Effector CD8-positive, alpha-beta T cell (primary cell): ENCODE data around the gene JAKMIP2.
A peak's percentile ranks its signal among the peaks of the same experiment; 100 is the strongest.
"Not testable (repeated sequence)": the region's sequence is repeated elsewhere in the genome, so short reads cannot be mapped to it uniquely, and the experiment has no call there.

Experiments
- DNase-seq: peaks from one replicate; lab custom pipeline; 2025; lab: John Stamatoyannopoulos, UW

JAKMIP2 gene

DNA sequence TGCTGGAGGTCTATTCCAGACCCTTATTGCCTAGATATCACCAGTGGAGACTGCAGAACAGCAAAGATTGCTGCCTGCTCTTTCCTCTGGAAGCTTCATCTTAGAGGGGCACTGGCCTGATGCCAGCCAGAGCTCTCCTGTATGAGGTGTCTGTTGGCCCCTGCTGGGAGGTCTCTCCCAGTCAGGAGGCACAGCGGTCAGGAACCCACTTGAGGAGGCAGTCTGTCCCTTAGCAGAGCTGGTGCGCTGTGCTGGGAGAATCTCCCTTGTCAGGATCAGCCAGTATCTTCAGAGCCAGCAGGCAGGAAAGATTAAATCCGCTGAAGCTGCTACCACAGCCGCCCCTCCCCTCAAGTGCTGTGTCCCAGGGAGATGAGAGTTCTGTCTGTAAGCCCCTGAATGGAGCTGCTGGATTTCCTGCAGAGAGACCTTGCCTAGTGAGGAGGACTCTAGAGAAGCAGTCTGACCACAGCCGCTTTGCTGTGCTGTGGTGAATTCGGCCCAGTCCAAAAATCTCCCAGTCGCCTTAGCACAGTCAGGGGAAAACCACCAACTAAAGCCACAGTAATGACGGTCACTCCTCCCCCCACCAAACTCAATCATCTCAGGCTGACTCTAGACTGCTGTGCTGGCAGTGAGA is 124.1 kb downstream of the JAKMIP2 start:
- DNase-seq, result no peak

DNA sequence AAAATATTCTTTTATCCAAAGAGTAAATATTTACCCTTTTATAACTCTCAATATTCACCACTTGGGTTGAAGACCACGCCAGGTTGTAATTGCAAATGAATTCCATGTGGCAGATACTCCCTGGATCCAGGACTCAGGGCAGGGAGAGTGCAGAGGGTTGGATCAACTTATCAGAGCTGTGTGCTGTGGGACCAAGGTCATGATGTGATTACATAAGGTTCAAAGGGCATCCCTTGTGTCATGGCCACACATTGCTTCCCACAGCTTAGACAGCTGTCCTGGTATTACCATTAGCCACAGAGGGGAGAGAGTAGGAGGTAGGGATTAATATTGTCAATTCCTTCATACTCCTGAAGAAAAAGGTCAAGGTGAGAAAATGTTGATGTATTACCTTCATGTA is 133.9 kb downstream of the JAKMIP2 start:
- DNase-seq, result no peak

GRCh38 chr5:147645197-147645596 is 137.3 kb downstream of the JAKMIP2 start:
- no peak for DNase-seq

DNA sequence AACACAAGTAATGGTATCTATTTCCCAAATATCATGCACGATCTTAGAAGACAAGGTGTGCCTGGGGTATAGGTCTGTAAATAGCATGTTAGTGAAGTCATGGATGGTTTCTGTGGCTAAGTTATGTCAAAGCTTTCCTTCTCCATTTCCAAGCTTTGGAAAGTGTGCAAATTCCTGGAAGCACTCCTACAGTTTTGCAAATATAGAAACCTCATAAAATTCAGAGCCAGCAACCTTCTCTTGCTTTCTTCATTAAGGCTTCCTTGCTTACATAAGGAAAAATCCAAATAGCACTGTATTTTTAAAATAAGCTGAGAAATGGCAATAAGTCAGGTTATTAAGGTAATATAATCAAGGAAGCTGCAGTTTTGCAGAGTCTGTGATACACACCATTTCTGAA is 138.1 kb downstream of the JAKMIP2 start:
- no peak for DNase-seq

GRCh38 chr5:147643142-147643541 is 139.4 kb downstream of the JAKMIP2 start:
- no peak for DNase-seq

- no peak for DNase-seq
These were observed 139.9 kb downstream of the JAKMIP2 start for GRCh38 chr5:147642666-147643065.

DNA sequence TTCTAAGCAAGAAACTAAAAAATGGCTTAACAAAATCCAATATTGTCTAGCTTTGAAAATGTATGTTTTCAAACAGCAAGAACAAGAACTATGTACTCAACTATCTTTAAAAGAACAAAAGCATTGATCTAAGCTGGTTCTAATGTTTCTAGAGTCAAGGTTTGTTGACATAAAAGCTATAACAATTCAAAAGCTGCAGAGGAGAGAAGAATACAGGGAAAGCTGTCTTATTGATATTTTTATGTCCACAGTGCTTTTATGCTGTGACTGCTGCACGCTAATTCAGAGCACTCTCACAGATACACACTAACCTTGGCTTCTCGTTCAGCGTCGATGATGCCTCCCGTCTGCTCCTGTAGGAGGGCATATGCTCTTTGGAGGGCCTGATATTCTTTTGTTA is 143.2 kb downstream of the JAKMIP2 start:
- DNase-seq, result no peak

GRCh38 chr5:147636729-147636984 is 145.9 kb downstream of the JAKMIP2 start:
- no peak for DNase-seq

DNA sequence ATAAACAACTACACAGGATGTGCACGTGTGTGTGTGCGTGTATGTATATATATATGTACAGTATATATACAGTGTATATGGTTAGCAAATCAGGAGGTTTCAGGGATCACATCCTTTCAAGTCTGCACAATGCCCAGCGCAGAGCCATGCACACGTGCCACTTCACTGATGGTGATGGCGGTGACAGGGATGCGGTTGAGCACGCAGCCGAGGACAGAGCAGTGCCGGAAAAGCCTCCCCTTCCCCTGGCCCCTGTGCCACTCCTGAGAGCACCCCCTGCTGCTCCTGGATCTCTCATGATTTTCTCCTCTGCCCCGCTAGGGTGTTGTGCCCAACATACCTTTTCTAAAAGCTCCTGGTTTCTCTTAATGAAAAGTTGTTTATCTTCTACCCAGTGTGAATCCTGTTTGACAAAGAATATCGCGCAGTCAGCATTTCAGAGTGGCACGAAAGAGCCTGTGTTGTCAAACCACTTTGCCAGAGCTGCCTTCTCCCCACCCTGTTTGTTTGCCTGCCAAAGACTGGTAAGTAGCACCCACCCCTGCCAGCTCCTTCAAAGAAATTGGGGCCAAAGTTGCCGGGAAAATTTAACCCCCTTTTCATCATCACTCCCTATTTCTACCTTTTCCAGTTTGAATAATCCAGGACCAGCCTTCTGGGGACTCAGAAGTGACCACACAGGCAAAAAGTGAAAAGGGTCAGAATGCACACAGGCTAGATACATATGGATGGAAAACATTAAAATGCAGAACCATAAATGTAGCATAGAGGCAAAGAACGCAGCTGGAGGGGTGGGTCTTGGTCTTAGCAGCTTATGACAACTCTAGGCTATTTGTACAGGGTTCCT is 146.4 kb downstream of the JAKMIP2 start:
- DNase-seq, result no peak

DNA sequence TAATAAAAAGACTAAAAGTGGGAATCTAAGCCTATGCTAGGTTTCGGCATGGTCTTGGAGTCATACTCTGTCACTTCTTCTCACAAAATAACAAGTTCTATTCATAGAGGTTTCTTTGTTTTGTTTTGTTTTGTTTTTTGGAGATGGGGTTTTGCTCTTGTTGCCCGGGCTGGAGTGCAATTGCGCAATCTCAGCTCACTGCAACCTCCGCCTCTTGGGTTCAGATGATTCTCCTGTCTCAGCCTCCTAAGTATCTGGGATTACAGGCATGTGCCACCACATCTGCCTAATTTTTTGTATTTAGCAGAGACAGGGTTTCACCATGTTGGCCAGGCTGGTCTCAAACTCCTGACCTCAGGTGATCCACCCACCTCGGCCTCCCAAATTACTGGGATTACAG is 147.1 kb downstream of the JAKMIP2 start:
- DNase-seq, result not testable (repeated sequence)

DNA sequence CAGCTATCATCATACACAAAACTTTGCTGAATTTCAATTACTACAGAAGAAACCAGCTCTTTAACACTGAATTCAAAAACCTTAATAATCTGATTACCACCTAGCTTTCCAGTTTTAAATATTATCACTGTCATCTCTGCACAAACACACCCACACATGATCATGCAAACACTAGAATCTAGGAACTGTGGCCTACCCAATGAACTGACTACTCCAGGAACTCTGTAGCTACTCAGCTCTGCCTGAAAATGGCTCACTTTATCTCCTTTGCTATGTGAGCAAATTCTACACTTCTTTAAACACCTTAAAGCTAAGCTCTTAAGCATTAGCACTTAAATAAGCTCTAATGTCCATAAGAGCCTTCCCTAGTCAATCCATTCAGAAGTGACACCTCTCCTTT is 149.4 kb downstream of the JAKMIP2 start:
- DNase-seq, result no peak

GRCh38 chr5:147631428-147632003 is 151.0 kb downstream of the JAKMIP2 start:
- no peak for DNase-seq

- DNase-seq, result no peak
These were observed 153.3 kb downstream of the JAKMIP2 start for GRCh38 chr5:147629196-147629595.

DNA sequence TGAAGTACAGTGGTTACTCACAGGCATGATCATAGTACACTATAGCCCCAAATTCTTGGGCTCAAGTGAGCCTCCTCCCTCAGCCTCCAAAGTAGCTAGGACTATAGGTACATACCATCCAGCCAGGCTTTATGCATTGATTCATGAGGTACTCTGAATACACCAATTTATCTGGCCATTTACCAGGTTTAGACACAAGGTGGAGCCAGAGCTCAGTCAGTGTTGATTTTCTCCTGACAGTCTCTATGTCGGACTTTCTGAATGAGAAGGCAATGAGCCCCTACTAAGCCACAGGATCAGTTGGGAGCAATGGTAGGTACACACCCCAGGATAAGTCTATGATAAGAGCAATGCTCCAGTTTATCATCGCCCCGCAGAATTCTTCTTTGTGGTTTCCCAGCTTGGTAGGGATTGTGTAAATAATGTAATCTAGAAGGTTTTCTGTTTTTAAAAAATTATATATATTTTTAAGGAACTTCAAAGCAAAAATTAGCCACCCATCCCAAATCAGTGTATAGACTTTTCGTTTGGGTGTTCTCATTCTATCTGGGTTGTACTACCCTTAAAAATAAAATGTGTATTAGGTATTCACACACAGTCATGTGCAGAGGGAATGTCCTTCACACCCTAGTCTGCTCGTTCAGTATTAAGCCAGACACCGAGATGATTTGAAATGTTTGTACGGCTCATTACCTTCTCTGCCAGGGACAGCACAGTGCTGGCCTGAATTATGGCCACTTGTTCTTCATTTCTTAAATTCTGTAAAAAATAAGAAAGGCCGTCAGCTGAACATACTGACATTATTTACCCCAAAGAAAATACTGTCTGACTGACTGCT is 154.3 kb downstream of the JAKMIP2 start:
- peak; percentile 1 for DNase-seq

DNA sequence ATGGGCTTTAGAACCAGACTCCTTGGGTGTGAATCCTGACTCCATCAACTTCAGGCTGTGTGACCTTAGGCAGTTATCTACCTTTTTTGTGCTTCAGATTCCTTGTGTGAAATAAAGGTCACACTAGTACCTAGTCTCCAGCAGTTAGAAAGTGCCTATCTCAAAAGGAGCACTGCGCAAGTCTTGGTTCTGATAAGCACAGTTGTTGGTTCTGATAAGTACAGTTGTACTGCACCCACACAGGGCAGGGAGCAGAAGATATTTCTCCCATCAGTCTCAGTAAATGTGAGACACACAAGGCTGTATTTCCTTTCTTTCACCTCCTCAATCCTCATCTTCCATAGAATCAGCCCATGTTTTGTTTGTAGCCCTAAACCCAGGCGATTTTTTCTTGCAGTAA is 156.1 kb downstream of the JAKMIP2 start:
- DNase-seq, result no peak

- DNase-seq, result no peak
These were observed 161.5 kb downstream of the JAKMIP2 start for GRCh38 chr5:147621016-147621415.

DNA sequence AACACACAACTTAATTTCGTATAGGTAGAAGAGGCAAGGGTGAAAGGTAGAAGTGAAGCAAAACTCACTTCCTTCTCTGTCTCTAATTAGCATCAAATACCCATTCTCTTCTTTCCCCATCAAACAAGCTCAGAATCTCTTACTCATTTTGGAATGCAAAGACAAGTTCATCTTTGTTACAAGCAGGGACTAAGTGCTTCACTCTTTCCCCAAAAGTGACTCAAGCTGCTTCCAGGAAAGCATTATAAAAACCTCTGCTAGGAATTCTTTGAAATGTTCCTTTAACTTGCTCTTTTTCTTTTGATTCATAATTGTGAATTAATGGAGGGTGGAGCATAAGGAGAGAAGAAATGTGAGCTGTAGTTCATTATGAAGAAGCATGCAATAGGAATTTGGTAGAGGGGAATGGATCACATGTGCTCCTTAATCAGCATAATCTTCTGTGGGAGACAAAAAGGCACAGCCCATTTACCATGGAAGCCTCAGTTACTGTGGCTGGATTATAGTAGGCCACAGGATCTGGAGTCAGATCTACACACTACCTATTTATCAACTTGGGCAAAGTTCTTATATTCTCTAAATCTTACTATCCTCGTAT is 163.1 kb downstream of the JAKMIP2 start:
- no peak for DNase-seq

- no peak for DNase-seq
These were observed 164.7 kb downstream of the JAKMIP2 start for GRCh38 chr5:147617711-147618350.

DNA sequence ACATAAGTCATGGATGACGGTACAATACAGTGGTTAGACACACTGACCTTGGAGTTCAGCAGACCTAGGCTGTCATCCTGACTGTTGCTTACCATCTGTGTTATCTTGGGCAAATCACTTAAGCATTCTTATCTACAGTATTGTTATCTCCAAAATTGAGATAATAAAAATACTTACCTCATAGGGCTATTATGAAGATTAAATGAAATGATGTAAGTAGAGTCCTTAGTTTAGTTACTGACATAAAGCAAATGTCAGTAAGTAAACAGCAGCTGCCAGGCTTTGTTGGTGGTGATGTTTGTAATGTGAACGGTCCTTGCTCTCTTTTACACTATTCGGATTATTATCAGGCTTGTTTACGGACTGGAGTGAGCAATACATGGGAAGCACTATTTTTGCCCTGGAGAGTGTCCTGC is 165.3 kb downstream of the JAKMIP2 start:
- DNase-seq, result no peak

DNA sequence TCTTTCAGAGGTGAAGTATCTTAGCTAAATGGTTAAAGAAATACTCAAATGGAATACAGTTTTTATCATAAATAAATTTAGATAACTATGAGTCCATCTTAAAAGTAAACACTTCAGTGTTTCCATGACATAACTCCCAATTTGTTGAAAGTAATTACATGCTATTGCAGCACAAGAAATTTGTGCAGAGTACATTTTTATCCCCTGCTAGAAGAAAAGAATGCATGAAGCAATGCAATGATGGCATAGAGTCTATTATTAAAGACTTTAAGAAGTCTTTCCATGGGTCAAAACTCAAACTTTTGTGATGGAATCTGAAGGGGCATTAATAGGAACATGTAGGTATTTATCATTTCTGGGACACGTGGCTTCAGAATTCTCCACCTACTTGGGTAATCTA is 166.1 kb downstream of the JAKMIP2 start:
- no peak for DNase-seq

GRCh38 chr5:147613359-147613758 is 169.2 kb downstream of the JAKMIP2 start:
- no peak for DNase-seq

- DNase-seq, result no peak
These were observed 171.0 kb downstream of the JAKMIP2 start for GRCh38 chr5:147611483-147611882.
